Embryonic facial prominence (tissue), 1 donor: ENCODE measurements around the gene GRAP2.

ENCODE experiments used
- DNase-seq: peaks from one replicate; pipeline ENCODE4 v3.0.0-alpha.2; 2016; ENCODE audit errors: extremely low spot score

Gene GRAP2

DNA sequence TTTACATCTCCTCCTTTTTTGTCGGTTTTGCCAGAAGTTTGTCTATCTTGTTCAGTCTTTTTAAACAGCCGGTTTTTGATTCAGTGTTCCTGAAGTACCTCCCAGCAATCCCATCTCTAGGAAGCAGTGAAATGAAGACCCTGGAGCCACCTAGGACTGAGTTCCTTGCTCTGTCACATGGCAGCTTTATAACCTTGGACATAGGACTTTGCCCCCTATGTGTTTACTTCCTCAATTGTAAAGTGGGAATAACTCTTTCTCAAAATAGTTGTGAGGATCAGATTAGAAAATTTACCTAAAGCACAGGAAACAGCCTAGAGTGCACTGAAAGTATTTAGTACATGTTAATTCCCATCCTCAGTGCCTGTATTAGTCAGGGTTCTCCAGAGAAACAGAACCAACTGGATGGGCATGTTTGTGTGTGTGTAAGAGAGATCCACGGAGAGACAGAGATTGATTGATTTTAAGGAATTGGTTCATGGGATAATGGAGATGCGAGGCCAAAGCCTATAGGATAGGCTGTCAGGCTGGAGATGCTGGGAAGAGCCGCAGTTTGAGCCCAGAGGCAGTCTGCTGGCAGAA is 113.9 kb downstream of the GRAP2 start:
- no peak for DNase-seq

DNA sequence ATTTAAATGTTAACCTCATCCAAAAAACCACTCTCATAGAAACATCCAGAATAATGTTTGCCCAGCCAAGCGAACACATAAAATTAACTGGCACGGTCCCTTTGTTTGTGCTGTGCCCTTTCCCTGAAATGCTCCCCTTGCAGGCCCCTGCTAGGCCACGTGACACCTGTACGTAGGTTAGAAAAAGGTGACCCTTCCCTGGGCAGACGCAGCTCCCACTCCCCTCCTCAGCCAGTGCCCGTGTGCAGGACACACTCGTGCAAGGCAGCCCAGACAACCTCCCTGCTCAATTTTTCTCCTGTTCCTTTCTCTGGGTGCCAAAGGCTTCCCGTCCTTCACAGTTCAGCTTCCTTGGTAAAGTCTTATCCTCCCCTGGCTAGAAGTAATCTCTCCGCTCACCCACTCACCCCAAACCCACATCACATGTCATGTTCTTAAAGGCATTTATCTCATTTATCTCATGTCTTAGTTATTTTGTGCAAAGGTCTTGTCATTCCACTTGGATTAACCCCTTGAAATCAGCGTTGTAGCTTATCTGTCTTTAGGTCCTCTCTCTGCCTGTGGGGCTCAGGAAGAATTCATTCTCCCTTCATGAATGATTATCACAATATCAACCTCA is 114.6 kb downstream of the GRAP2 start:
- no peak for DNase-seq

DNA sequence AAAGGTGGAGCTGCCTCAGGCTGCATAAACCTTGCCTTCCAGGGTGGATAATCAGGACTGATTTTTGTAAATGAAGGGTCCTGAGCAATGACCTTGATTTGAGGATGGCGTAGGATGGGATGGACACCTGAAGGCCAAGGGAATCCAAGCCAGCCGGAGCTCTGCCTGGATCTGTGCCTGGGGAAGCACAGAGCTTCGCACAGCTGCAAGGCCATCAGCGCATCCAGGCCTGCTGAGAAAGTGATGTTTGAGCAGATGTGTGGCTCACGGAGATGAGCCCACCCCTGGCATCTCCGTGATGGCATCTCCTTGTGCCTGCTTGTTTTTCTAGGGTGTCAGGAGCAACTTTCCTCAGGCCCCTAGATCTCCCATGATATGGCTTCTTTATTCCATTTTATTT is 117.2 kb downstream of the GRAP2 start:
- no peak for DNase-seq

DNA sequence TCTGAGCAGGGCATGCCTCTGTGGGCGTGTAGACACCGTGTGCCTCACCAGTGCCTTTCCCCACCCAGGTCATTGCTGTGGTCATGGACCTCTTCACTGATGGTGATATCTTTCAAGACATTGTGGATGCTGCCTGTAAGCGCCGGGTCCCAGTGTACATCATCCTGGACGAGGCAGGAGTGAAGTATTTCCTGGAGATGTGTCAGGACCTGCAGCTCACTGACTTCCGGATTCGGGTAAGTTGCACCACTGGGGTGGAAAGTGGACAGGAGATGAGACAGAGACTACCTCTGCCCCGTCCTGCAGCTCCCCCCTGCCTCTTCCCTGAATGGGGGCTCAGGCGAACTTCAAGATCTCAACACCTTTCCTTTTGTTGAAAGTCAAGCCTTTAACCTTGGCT is 118.2 kb downstream of the GRAP2 start:
- DNase-seq: no peak

DNA sequence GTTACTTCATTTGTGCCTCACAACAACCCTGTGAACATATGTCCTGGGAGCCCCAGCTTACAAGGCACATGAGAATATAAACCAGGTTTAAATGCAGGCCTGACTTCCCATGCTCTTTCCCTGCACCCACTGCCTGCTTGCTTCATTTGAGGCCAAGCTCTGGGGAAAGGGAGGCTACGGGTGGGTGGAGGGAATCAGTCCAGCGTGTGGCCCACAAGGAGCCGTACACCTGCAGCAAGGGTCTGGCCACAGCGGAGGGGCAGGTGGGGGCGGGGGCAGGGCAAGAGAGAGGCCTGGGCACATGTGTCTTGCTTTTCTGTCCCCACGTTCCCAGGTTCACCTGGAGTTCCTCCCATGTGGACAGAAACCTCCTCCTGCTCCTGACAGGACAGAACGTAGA is 120.1 kb downstream of the GRAP2 start:
- no peak for DNase-seq

DNA sequence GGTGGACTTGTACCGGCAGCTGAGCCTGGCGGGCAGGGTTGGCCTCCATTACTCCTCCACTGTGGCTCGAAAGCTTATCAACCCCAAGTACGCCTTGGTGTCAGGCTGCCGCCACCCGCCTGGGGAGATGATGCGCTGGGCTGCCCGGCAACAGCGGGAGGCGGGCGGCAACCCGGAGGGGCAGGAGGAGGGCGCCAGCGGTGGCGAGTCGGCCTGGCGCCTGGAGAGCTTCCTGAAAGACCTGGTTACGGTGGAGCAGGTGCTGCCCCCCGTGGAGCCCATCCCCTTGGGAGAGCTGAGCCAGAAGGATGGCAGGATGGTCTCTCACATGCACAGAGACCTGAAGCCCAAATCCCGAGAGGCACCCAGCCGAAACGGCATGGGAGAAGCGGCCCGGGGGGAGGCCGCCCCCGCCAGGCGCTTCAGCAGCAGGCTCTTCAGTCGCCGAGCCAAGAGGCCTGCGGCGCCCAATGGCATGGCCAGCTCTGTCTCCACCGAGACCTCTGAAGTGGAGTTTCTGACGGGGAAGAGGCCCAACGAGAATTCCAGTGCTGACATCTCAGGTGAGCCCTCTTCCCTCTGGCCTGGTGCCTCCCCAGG is 120.6 kb downstream of the GRAP2 start:
- no peak for DNase-seq

DNA sequence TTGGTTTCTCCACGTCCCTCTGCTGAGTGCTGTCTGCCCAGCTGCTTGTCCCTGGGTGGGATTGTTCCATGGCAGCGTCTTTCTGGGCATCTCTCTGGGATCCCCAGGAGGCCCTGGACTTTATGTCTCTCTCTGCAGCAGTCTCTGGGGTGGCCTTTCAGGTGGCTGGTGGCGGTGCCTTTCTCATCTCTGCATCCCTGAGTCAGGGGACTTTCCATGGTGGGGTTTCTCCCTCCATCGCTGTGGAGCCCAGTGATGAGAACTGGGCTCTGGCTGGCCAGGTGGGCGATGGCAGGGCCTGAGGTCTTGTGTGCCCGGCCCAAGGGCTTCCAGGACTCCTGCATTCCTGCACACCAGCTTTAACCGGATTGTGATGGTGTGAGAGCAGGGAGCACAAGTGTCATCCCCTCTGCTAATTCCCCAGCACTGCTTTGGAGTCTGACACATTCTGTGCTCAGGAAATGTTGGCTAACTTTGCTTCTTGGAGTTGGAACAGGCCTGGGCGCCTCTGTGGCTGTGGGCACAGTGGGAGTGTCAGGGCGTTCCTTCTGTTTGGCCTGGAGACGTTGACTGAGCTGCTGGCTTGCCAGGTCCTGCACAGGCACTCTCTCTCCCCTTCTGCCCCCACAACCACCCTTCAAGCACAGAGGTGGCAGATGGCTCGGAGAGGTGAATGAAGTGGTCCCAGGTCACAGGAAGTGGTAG is 121.8 kb downstream of the GRAP2 start:
- DNase-seq: no peak
